ENCODE data around the gene LDLR.

GRCh38 chr19:11092181-11092538 is 2.9 kb downstream of the LDLR start:
- TF ChIP-seq CTCF (conservative IDR thresholded peaks at IDR 0.05 in 1 of 2, IDR thresholded peaks at IDR 0.05 in 1 of 2; ENCODE audit: low read depth in 1 of 2, low read length in 2 of 2), result no peak
- no peak for TF ChIP-seq EZH2 (IDR thresholded peaks at IDR 0.05; ENCODE audit: low read length, missing control alignments)
